NCI-H524 (cell line): ENCODE measurements around the gene CPA5.

Experiments used
- DNase-seq, 2 experiments: peaks; one replicate each; lab custom pipeline; 2025; lab: John Stamatoyannopoulos, UW

Gene CPA5

DNA sequence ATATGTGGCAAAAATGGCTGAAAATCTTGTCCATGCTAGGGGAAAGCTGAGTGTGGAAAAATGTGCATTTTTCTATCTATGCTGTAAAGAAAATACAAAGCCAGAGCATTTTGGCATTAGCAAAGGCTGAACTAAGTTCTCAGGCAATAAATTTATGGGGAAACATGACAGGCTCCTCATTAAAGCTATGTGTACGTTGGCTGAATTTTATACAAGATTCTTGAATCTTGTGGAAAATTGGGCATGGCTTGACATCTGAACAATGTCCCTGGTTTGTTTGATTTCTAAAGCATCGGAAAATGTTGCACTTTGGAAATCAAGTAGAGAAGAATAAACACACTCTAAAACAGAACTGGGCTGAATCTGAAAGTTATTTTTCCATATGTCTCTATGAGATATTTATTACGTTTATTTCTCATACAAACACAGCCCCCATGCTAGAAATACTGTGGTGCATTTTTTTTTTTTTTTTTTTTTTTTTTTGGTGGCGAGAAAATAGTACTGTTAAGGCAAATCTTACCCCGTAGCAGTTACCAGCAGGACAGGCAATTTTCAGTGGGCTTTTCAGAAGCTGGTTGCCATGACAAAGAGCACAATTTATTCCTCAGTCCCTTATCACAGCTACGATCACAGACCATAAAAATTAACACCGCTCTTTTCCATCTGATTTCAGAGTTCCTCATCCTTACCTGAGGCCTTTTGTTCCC is 52.6 kb downstream of the CPA5 start:
- DNase-seq = no peak

GRCh38 chr7:130397758-130398073 is 53.1 kb downstream of the CPA5 start:
- no peak for DNase-seq

DNA sequence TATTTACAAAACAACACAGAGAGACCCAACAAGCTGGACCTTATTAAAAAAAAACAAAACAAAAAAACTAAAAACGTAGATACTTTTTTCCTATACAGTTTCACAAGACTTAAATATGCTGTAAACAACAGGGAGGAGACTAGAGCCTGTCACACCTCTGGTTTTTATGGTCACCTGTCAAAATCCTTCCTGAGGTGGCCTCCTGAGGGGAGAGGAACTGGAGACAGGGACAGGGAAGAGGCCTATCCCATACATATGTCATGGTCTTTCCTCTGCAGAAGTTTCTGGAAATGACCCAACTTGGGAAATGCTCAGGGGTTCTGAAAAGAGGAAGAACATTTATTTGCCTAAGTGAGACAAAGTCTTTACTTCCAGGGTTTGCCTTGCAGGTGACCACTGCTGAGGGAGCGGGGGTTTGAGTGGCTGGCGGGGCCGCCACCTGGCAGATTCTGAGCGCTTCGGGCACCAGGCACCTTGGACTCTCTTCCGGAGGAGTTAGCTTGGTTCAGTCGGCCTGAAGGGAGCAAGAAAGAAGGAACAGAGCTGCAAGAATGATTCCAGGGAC is 54.0 kb downstream of the CPA5 start:
- DNase-seq = no peak

DNA sequence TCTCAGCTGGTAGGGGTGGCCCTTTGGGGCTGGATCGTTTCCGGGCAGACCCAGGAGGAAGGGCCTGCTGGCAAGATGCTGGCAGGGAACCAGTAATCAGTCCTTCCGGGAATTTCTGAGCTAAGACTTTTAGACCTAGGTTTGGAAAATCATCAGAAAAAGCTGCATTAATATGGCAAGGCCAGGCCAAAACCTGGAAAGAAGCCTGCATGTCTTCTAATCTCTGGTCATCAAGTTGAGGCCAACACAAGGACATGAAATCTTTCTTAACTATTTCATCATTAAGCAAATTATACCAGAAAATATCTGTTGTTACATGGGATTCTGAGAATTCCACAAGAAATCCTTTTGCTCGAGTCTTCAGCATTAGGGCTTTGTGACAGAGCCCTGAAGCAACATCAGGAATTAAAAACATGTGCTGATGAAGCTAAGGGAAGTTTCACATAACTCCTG is 55.5 kb downstream of the CPA5 start:
- no peak for DNase-seq

DNA sequence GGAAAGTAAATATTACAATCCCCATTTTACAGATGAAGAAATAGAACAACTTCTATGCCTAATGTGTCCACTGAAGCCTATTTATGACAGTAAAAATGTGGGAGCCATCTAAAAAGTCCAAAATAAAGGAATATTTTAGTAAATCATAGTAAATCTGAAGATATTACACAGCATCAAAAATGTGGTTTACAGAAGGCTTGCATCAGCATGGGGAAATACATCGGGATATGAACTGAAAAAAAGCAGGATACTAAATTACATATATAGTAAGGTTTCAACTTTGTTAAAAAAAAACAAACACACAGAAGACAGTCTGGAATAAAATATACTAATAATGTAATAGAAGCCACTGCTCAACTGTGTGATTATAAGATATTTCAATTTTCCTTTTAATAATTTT is 56.5 kb downstream of the CPA5 start:
- DNase-seq = no peak

DNA sequence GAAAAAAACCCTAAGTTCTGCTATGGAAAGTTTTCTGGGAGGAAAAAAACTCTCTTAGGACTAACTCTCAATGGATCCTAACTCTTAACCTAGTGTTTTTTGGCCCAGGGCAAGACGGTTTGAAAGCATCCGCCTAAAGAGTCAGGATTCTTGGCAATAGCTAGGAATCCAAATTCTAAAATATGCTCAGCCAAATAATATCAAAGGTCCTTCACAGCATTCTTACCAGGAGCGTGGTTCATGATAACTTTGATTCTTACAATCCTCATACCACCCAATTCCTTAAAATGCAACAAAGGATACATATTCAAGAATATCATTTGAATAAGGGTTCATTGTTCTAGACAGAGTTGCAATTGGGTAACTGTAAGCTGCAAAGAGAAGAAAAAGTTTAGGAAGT is 57.0 kb downstream of the CPA5 start:
- DNase-seq = no peak

- DNase-seq = no peak
Observed at GRCh38 chr7:130405003-130405402, 60.4 kb downstream of the CPA5 start.

DNA sequence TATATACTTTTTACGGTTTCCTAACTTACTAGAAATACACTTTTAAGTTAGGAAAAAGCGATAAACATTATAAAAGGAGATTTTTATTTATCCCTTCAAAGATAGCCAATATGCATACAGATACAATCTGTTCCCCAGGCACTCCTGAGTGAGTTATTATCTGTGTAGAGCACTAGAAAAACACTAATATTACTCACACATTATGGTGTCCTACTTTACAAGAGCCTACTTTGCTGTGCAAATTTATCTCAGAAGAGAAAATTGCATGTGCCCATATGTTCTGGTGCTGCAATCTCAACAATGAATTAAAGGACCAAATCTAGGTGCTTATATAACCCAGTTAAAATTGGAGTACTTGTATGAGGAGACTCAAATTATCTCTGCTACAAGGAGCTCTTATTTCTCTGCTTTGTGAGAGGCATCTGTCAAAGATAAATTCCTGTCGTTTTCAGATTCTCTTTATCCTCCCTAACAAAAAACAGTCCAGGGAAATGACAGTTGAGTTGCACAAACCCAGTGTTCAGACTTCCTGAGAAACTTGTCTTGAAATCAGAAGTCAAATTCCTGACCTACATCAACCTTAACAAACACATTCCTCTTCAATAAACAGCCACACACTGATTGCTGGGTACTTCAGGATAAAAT is 64.6 kb downstream of the CPA5 start:
- peak; percentile 81 to 98 for DNase-seq

- DNase-seq = no peak
Observed at GRCh38 chr7:130409712-130410072, 65.1 kb downstream of the CPA5 start.

DNA sequence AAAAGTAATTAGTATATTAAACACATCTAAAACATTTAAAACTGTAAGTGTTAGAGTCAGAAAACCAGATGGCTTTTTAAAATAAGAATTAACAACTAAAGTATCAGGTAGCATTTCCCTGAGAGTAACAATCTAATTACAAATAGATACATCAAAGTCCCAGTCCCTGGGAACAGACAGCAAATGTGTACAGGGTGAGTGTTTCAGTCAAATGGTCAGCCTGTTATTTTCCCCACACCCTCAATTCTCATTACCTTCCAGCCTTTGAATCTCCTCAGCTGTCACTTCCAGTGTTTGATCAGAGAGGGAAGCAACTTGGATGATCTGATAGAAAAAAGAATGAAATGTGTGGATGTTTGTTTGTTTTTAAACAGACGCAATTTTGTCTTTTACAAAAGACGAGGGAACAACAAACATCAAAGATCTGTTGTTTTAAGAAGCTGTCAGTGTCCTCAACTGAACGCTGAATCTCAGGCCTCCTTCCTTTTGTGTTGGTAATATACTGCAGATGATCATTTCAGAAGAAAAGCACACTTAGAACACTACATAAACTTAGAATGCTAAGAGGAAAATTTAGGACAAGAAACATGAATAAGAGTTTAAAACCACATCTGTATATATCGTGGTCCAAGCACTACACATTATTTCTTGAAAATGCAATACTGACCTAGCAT is 66.4 kb downstream of the CPA5 start:
- peak in 1 of 2 experiments; percentile 6 for DNase-seq

- no peak for DNase-seq
Observed at GRCh38 chr7:130413201-130413600, 68.6 kb downstream of the CPA5 start.

GRCh38 chr7:130415006-130415405 is 70.4 kb downstream of the CPA5 start:
- no peak for DNase-seq

- no peak for DNase-seq
Observed at GRCh38 chr7:130417213-130417612, 72.6 kb downstream of the CPA5 start.

GRCh38 chr7:130418306-130418705 is 73.7 kb downstream of the CPA5 start:
- DNase-seq = no peak
